HT-29 (cell line): ENCODE data around the gene LRP1B. TPM values are rescaled to one million over a fixed set of nuclear protein-coding genes. Genes with fewer than 3 reads are reported as not detected.
"Not testable (repeated sequence)": the region's sequence is repeated elsewhere in the genome, so short reads cannot be mapped to it uniquely, and the experiment has no call there.

Experiments
- DNase-seq: peaks from one replicate; pipeline ENCODE4 v3.0.0-alpha.2; 2015; ENCODE audit warnings: low spot score
- total RNA-seq: library from RNA; depleted of rRNA; stranded (reverse); fragments of >200 nt; shearing (Covaris generic); gene quantifications from 2 replicates; pipeline ENCODE4 v1.2.3, GENCODE V29; 2014

The LRP1B gene
- total RNA-seq, 1 experiment from 2014 or later, result not detected

- DNase-seq, result no peak
Measured at GRCh38 chr2:141317986-141318385, 812.8 kb downstream of the LRP1B start.

GRCh38 chr2:141316606-141317005 lies 814.2 kb downstream of the LRP1B start:
- no peak for DNase-seq

GRCh38 chr2:141316103-141316502 lies 814.7 kb downstream of the LRP1B start:
- DNase-seq, result no peak

- DNase-seq, result no peak
Measured at GRCh38 chr2:141313972-141314371, 816.8 kb downstream of the LRP1B start.

- DNase-seq, result no peak
Measured at GRCh38 chr2:141311430-141311829, 819.4 kb downstream of the LRP1B start.

GRCh38 chr2:141306368-141306767 lies 824.4 kb downstream of the LRP1B start:
- no peak for DNase-seq

GRCh38 chr2:141301551-141301950 lies 829.3 kb downstream of the LRP1B start:
- no peak for DNase-seq

GRCh38 chr2:141280037-141280436 lies 850.8 kb downstream of the LRP1B start:
- DNase-seq, result no peak

GRCh38 chr2:141271346-141271745 lies 859.5 kb downstream of the LRP1B start:
- DNase-seq, result no peak

- no peak for DNase-seq
Measured at GRCh38 chr2:141264848-141265247, 866.0 kb downstream of the LRP1B start.

GRCh38 chr2:141260911-141261310 lies 869.9 kb downstream of the LRP1B start:
- DNase-seq, result no peak

GRCh38 chr2:141259683-141260082 lies 871.1 kb downstream of the LRP1B start:
- DNase-seq, result no peak

GRCh38 chr2:141242008-141242407 lies 888.8 kb downstream of the LRP1B start:
- no peak for DNase-seq

GRCh38 chr2:141226560-141226959 lies 904.3 kb downstream of the LRP1B start:
- DNase-seq, result no peak

- DNase-seq, result no peak
Measured at GRCh38 chr2:141207036-141207385, 923.8 kb downstream of the LRP1B start.

- no peak for DNase-seq
Measured at GRCh38 chr2:141201016-141201565, 929.7 kb downstream of the LRP1B start.

GRCh38 chr2:141200191-141200590 lies 930.6 kb downstream of the LRP1B start:
- no peak for DNase-seq

- DNase-seq, result no peak
Measured at GRCh38 chr2:141199711-141200110, 931.1 kb downstream of the LRP1B start.

GRCh38 chr2:141195087-141195486 lies 935.7 kb downstream of the LRP1B start:
- DNase-seq, result no peak

- DNase-seq, result no peak
Measured at GRCh38 chr2:141187075-141187439, 943.8 kb downstream of the LRP1B start.

GRCh38 chr2:141186413-141187074 lies 944.3 kb downstream of the LRP1B start:
- DNase-seq, result no peak

GRCh38 chr2:141182246-141182645 lies 948.6 kb downstream of the LRP1B start:
- no peak for DNase-seq

GRCh38 chr2:141169117-141169516 lies 961.7 kb downstream of the LRP1B start:
- not testable (repeated sequence) for DNase-seq

GRCh38 chr2:141162314-141162713 lies 968.5 kb downstream of the LRP1B start:
- DNase-seq, result no peak
